ENCODE results near the gene RALGAPB. TPM values are rescaled to one million over a fixed set of nuclear protein-coding genes. Genes with fewer than 3 reads are reported as not detected.
"Not testable (repeated sequence)": the region's sequence is repeated elsewhere in the genome, so short reads cannot be mapped to it uniquely, and the experiment has no call there.

Gene RALGAPB
- total and polyA plus RNA-seq, 9 donors: 16.4 to 23.6 (median 18.1) TPM

DNA sequence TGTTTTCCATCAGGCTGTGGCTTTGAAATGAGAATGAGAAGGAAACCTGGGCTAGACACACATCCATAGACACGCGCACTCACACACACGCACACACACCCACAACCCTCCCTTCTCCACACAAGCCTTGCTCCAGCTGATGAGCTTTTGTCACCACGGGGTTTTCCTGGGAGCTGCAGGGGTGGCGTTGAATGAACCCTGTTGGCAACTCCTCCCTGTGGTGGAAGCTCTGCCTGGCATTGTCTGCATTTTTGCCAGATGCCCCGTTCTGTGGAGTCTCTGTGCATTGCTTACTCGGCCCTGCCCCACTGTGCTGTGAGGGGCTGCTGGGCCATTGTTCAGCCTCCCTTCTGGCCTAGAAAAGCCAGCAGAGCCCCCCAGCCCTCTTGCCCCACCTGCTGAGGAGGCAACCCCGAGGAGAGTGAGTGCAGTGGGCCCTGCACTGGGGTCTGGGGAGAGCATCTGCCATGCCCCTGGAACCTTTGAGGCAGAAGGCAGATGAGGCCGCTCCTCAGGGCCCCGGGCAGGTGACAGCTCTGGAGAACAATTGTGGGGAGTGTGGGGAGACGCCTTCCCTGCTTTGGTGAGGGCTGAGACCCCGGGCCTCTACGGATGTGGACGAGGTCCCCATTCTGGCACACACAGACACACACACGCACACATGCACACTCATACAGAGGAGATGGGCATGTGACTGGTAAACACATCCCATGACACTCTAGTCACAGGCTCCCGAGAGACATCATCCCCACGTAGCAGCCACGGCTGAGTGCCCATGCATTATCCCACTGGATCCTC lies 118.2 kb downstream of the RALGAPB start:
- WGBS (ENCODE audit: insufficient coverage): 73% methylated on average over 13 of the region's 18 CpGs
- Histone ChIP-seq H3K27ac (ENCODE audit: low read length) (no peak overlapping the region), H3K4me1 (ENCODE audit: control insufficient read depth, insufficient read depth, low read length) (no peaks in the 10 kb centered on the region), H3K9me3 (replicated peaks; ENCODE audit: control insufficient read depth, low read depth, low read length) (no peaks in the 10 kb centered on the region), H3K27me3 (ENCODE audit: control insufficient read depth, insufficient read depth, low read length) (peaks cover 1% of the 10 kb centered on the region), H3K4me3 (ENCODE audit: low read length) (no peak overlapping the region), H3K36me3 (ENCODE audit: control insufficient read depth, insufficient read depth, low read length) (no peaks in the 10 kb centered on the region)
- no peak for DNase-seq

- H3K36me3 ChIP-seq (ENCODE audit: control insufficient read depth, insufficient read depth, low read length): no peaks in the 10 kb centered on the region
- WGBS (ENCODE audit: insufficient coverage): 79% methylated on average over 18 of the region's 21 CpGs
- no peak overlapping the region for H3K4me3 ChIP-seq (ENCODE audit: low read length)
- H3K27me3 ChIP-seq (ENCODE audit: control insufficient read depth, insufficient read depth, low read length): no peaks in the 10 kb centered on the region
- H3K4me1 ChIP-seq (ENCODE audit: control insufficient read depth, insufficient read depth, low read length): no peaks in the 10 kb centered on the region
- DNase-seq: no peak
- no peaks in the 10 kb centered on the region for H3K9me3 ChIP-seq (replicated peaks; ENCODE audit: control insufficient read depth, low read depth, low read length)
- no peak overlapping the region for H3K27ac ChIP-seq (ENCODE audit: low read length)
Observed at GRCh38 chr20:38591474-38592410, 119.1 kb downstream of the RALGAPB start.

DNA sequence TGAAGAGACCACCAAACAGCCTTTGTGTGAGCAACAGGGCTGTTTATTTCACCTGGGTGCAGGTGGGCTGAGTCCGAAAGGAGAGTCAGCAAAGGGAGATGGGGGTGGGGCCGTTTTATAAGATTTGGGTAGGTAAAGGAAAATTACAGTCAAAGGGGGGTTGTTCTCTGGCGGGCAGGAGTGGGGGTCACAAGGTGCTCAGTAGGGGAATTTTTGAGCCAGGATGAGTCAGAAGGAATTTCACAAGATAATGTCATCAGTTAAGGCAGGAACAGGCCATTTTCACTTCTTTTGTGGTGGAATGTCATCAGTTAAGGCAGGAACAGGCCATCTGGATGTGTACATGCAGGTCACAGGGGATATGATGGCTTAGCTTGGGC lies 119.8 kb downstream of the RALGAPB start:
- not testable (repeated sequence) for H3K4me1 ChIP-seq (ENCODE audit: control insufficient read depth, insufficient read depth, low read length); H3K4me3 ChIP-seq (ENCODE audit: low read length); DNase-seq; H3K27me3 ChIP-seq (ENCODE audit: control insufficient read depth, insufficient read depth, low read length); H3K36me3 ChIP-seq (ENCODE audit: control insufficient read depth, insufficient read depth, low read length); H3K9me3 ChIP-seq (replicated peaks; ENCODE audit: control insufficient read depth, low read depth, low read length); H3K27ac ChIP-seq (ENCODE audit: low read length)
- 51% methylated on average over 3 of the region's 3 CpGs for WGBS (ENCODE audit: insufficient coverage)

DNA sequence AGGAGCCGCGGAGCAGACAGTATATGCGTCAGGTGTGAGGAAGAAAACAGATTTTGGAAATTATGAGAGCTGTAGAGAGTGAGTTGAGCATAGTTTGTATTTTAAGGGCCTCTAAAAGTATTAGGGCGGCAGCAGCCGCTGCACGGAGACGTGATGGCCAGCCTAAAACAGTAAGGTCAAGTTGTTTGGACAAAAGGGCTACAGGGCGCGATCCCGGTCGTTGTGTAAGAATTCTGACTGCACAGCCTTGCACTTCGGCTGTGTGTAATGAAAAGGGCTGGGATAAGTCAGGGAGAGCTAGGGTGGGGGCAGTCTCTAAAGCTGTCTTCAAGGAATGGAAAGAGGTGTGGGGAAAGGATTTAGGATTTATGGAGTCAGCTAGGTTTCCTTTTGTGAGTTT lies 121.6 kb downstream of the RALGAPB start:
- not testable (repeated sequence) for DNase-seq; H3K36me3 ChIP-seq (ENCODE audit: control insufficient read depth, insufficient read depth, low read length); H3K27me3 ChIP-seq (ENCODE audit: control insufficient read depth, insufficient read depth, low read length); H3K4me3 ChIP-seq (ENCODE audit: low read length); H3K27ac ChIP-seq (ENCODE audit: low read length); H3K4me1 ChIP-seq (ENCODE audit: control insufficient read depth, insufficient read depth, low read length); H3K9me3 ChIP-seq (replicated peaks; ENCODE audit: control insufficient read depth, low read depth, low read length)
- WGBS (ENCODE audit: insufficient coverage): 76% methylated on average over 11 of the region's 12 CpGs

DNA sequence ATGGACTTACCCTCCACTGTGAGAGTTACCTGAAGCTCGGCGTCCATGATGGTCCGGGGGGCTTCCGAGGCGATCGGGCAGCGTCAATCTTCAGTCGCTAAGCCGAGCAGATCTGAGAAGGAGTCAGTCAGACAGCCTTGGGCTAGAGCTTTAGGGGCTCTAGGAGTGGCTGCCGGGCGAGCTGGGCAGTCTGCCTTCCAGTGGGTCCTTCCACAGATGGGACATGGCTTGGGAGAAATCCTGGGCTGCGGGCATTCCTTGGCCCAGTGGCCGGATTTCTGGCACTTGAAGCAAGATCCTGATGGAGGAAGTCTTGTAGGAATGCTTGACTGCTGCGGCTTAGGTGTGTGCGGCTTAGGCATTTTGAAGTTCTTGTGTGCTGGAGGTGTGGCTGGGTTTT lies 123.2 kb downstream of the RALGAPB start:
- WGBS (ENCODE audit: insufficient coverage): 86% methylated on average over 9 of the region's 15 CpGs

GRCh38 chr20:38599410-38599882 lies 126.8 kb downstream of the RALGAPB start:
- H3K27me3 ChIP-seq (ENCODE audit: control insufficient read depth, insufficient read depth, low read length): peaks cover 34% of the 10 kb centered on the region
- no peak for DNase-seq
- no peaks in the 10 kb centered on the region for H3K36me3 ChIP-seq (ENCODE audit: control insufficient read depth, insufficient read depth, low read length)
- H3K27ac ChIP-seq (ENCODE audit: low read length): no peak overlapping the region
- no peaks in the 10 kb centered on the region for H3K9me3 ChIP-seq (replicated peaks; ENCODE audit: control insufficient read depth, low read depth, low read length)
- H3K4me1 ChIP-seq (ENCODE audit: control insufficient read depth, insufficient read depth, low read length): peaks cover 11% of the 10 kb centered on the region
- 6% methylated on average over 4 of the region's 9 CpGs for WGBS (ENCODE audit: insufficient coverage)
- H3K4me3 ChIP-seq (ENCODE audit: low read length): no peak overlapping the region

More for the DNA sequence above, 123.2 kb downstream of the RALGAPB start:
- H3K4me3 ChIP-seq (ENCODE audit: low read length); H3K4me1 ChIP-seq (ENCODE audit: control insufficient read depth, insufficient read depth, low read length); H3K27ac ChIP-seq (ENCODE audit: low read length); H3K36me3 ChIP-seq (ENCODE audit: control insufficient read depth, insufficient read depth, low read length); DNase-seq; H3K9me3 ChIP-seq (replicated peaks; ENCODE audit: control insufficient read depth, low read depth, low read length): not testable (repeated sequence)
- peaks cover 13% of the 10 kb centered on the region for H3K27me3 ChIP-seq (ENCODE audit: control insufficient read depth, insufficient read depth, low read length)

GRCh38 chr20:38600057-38600456 lies 127.4 kb downstream of the RALGAPB start:
- Histone ChIP-seq H3K4me3 (ENCODE audit: low read length) (no peak overlapping the region), H3K27me3 (ENCODE audit: control insufficient read depth, insufficient read depth, low read length) (peaks cover 36% of the 10 kb centered on the region), H3K9me3 (replicated peaks; ENCODE audit: control insufficient read depth, low read depth, low read length) (no peaks in the 10 kb centered on the region), H3K36me3 (ENCODE audit: control insufficient read depth, insufficient read depth, low read length) (no peaks in the 10 kb centered on the region), H3K4me1 (ENCODE audit: control insufficient read depth, insufficient read depth, low read length) (peaks cover 11% of the 10 kb centered on the region), H3K27ac (ENCODE audit: low read length) (no peak overlapping the region)
- WGBS (ENCODE audit: insufficient coverage): 100% methylated on average over 1 of the region's 1 CpG
- DNase-seq: no peak

- Histone ChIP-seq H3K9me3 (replicated peaks; ENCODE audit: control insufficient read depth, low read depth, low read length) (no peaks in the 10 kb centered on the region), H3K4me3 (ENCODE audit: low read length) (no peak within 1 kb of the TSS), H3K4me1 (ENCODE audit: control insufficient read depth, insufficient read depth, low read length) (peaks cover 11% of the 10 kb centered on the region), H3K27me3 (ENCODE audit: control insufficient read depth, insufficient read depth, low read length) (peaks cover 42% of the 10 kb centered on the region), H3K27ac (ENCODE audit: low read length) (no peak within 1 kb of the TSS), H3K36me3 (ENCODE audit: control insufficient read depth, insufficient read depth, low read length) (no peaks in the 10 kb centered on the region)
- peak; percentile 36 for DNase-seq
- WGBS (ENCODE audit: insufficient coverage): 10% methylated on average over 31 of the region's 42 CpGs
Observed at GRCh38 chr20:38601216-38602184, 128.9 kb downstream of the RALGAPB start, which contains the start of gene ARHGAP40. ARHGAP40 (plus strand) TSS chr20:38601809.

GRCh38 chr20:38602185-38602581 lies 129.5 kb downstream of the RALGAPB start:
- H3K4me3 ChIP-seq (ENCODE audit: low read length): no peak overlapping the region
- WGBS (ENCODE audit: insufficient coverage): 67% methylated on average over 1 of the region's 5 CpGs
- peaks cover 11% of the 10 kb centered on the region for H3K4me1 ChIP-seq (ENCODE audit: control insufficient read depth, insufficient read depth, low read length)
- DNase-seq: no peak
- H3K36me3 ChIP-seq (ENCODE audit: control insufficient read depth, insufficient read depth, low read length): no peaks in the 10 kb centered on the region
- H3K27ac ChIP-seq (ENCODE audit: low read length): no peak overlapping the region
- no peaks in the 10 kb centered on the region for H3K9me3 ChIP-seq (replicated peaks; ENCODE audit: control insufficient read depth, low read depth, low read length)
- H3K27me3 ChIP-seq (ENCODE audit: control insufficient read depth, insufficient read depth, low read length): peaks cover 46% of the 10 kb centered on the region

All from muscle of leg (tissue), 11 donors.